Measurements from ENCODE around the gene CTIF. TPM values are rescaled to one million over a fixed set of nuclear protein-coding genes. Genes with fewer than 3 reads are reported as not detected.

Gene CTIF
- total RNA-seq, 1 donor from 2014 or later = 51.5 TPM

- no peak for DNase-seq (ENCODE audit: low spot score)
- peaks cover 22% of the 10 kb centered on the region for H3K4me1 Mint-ChIP-seq (ENCODE audit: unreplicated experiment)
- no peak overlapping the region for H3K27ac Mint-ChIP-seq (ENCODE audit: unreplicated experiment)
- TF ChIP-seq, protein P1, sequence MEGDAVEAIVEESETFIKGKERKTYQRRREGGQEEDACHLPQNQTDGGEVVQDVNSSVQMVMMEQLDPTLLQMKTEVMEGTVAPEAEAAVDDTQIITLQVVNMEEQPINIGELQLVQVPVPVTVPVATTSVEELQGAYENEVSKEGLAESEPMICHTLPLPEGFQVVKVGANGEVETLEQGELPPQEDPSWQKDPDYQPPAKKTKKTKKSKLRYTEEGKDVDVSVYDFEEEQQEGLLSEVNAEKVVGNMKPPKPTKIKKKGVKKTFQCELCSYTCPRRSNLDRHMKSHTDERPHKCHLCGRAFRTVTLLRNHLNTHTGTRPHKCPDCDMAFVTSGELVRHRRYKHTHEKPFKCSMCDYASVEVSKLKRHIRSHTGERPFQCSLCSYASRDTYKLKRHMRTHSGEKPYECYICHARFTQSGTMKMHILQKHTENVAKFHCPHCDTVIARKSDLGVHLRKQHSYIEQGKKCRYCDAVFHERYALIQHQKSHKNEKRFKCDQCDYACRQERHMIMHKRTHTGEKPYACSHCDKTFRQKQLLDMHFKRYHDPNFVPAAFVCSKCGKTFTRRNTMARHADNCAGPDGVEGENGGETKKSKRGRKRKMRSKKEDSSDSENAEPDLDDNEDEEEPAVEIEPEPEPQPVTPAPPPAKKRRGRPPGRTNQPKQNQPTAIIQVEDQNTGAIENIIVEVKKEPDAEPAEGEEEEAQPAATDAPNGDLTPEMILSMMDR (IDR thresholded peaks at IDR 0.05; ENCODE audit: unreplicated experiment) = no peak
- H3K9me3 Mint-ChIP-seq (ENCODE audit: unreplicated experiment) = no peaks in the 10 kb centered on the region
- peaks cover 10% of the 10 kb centered on the region for H3K36me3 Mint-ChIP-seq (ENCODE audit: low read depth, unreplicated experiment)
- peak overlapping the region; percentile 6 for H3K4me3 Mint-ChIP-seq (ENCODE audit: unreplicated experiment)
- H3K27me3 Mint-ChIP-seq (ENCODE audit: unreplicated experiment) = peaks cover 18% of the 10 kb centered on the region
Observed at GRCh38 chr18:48660346-48661228, 121.8 kb downstream of the CTIF start.

DNA sequence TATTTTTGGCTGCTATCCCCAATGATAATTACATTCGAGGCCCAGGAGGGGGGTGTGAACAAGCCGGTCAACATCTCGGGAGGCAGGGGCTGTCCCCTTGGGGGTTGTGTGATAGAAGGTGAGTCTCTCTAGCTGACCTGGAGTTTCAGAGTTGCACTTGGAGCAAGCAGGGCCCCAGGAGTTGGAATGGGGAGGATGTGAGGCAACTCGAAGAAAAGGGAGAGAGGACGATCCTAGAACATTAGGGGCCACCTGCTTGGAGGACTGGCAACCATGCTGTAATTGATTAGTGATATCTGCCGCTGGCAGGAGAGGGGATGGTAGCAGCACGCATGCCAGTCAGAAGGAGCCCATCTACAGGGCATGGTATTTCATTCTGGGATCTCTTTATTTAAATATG is 122.6 kb downstream of the CTIF start:
- Mint-ChIP-seq H3K4me3 (ENCODE audit: unreplicated experiment) (no peak overlapping the region), H3K27me3 (ENCODE audit: unreplicated experiment) (peaks cover 18% of the 10 kb centered on the region), H3K9me3 (ENCODE audit: unreplicated experiment) (no peaks in the 10 kb centered on the region), H3K4me1 (ENCODE audit: unreplicated experiment) (peaks cover 22% of the 10 kb centered on the region), H3K27ac (ENCODE audit: unreplicated experiment) (no peak overlapping the region), H3K36me3 (ENCODE audit: low read depth, unreplicated experiment) (peaks cover 18% of the 10 kb centered on the region)
- TF ChIP-seq, protein P1 (IDR thresholded peaks at IDR 0.05; ENCODE audit: unreplicated experiment) = no peak
- no peak for DNase-seq (ENCODE audit: low spot score)

GRCh38 chr18:48662011-48662661 is 123.3 kb downstream of the CTIF start:
- no peaks in the 10 kb centered on the region for H3K9me3 Mint-ChIP-seq (ENCODE audit: unreplicated experiment)
- H3K4me1 Mint-ChIP-seq (ENCODE audit: unreplicated experiment) = peaks cover 19% of the 10 kb centered on the region
- H3K27me3 Mint-ChIP-seq (ENCODE audit: unreplicated experiment) = peaks cover 18% of the 10 kb centered on the region
- H3K36me3 Mint-ChIP-seq (ENCODE audit: low read depth, unreplicated experiment) = peaks cover 24% of the 10 kb centered on the region
- TF ChIP-seq, protein P1 (IDR thresholded peaks at IDR 0.05; ENCODE audit: unreplicated experiment) = no peak
- DNase-seq (ENCODE audit: low spot score) = no peak
- H3K4me3 Mint-ChIP-seq (ENCODE audit: unreplicated experiment) = no peak overlapping the region
- peak overlapping the region; percentile 68 for H3K27ac Mint-ChIP-seq (ENCODE audit: unreplicated experiment)

DNA sequence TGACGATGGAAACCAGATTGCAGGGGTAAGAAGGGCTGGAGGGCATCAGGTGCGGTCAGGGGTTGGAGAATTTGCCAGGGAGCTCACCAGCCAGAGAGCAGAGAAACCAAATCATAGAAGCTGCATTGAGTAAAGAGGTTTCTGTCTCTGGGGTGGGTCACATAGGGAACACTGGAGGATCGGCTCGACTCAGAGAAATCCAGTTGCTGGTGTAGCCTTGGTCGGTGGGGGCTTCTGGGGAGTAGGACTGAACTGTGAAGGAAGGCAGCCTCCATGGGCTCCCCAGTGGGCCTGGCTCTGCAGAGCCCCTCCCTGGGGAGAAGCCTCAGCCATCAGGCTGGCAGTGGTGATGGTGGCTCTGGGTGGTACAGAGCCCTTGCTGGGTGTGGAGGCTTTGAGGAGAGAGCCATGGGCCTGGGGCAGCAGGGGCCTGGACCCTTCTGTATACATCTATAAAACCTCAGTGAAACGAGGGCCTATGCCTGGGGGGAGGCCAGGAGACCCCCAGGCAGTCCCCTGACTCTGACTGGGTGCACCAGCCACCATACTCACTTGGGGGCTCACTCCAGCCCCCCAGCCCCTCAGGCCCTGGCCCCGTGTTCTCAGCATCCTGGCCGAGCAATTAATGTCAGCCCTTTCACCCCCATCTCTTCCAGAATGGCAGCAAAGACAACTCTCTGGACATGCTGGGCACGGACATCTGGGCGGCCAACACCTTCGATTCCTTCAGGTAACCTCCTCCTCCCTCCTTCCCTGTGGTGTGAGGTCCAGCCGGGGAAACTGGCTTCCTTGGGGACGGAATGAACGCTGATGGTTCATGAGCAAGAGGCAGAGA is 124.5 kb downstream of the CTIF start:
- peak overlapping the region; percentile 45 for H3K27ac Mint-ChIP-seq (ENCODE audit: unreplicated experiment)
- peaks cover 26% of the 10 kb centered on the region for H3K36me3 Mint-ChIP-seq (ENCODE audit: low read depth, unreplicated experiment)
- TF ChIP-seq, protein P1 (IDR thresholded peaks at IDR 0.05; ENCODE audit: unreplicated experiment) = no peak
- H3K27me3 Mint-ChIP-seq (ENCODE audit: unreplicated experiment) = peaks cover 19% of the 10 kb centered on the region
- peaks cover 19% of the 10 kb centered on the region for H3K4me1 Mint-ChIP-seq (ENCODE audit: unreplicated experiment)
- H3K9me3 Mint-ChIP-seq (ENCODE audit: unreplicated experiment) = no peaks in the 10 kb centered on the region
- no peak for DNase-seq (ENCODE audit: low spot score)
- peak overlapping the region; percentile 10 for H3K4me3 Mint-ChIP-seq (ENCODE audit: unreplicated experiment)
